Keratinocyte (primary cell): ENCODE measurements around the gene XYLT2. TPM values are rescaled to one million over a fixed set of nuclear protein-coding genes. Genes with fewer than 3 reads are reported as not detected.

Experiments used
- DNase-seq: peaks from one replicate; pipeline ENCODE4 v3.0.0-alpha.2; 2011; ENCODE audit warnings: low read depth, missing footprints, low spot score
- FAIRE-seq: peaks from 2 replicates; lab custom pipeline; 2011; peaks lifted over from hg19 to GRCh38; lab: Jason Lieb, UNC
- H2AFZ ChIP-seq: 2 replicates; pipeline ENCODE4 v1.6.0; 2012; ENCODE audit warnings: low read length, control low read depth, inconsistent platforms; ENCODE audit not compliant: control insufficient read depth
- H3K27ac ChIP-seq: 2 replicates; pipeline ENCODE4 v1.5.1; 2011; ENCODE audit warnings: low read length; ENCODE audit not compliant: control insufficient read depth, insufficient read depth
- H3K27me3 ChIP-seq: 3 replicates; pipeline ENCODE4 v1.6.0; 2011; ENCODE audit warnings: low read length; ENCODE audit not compliant: control insufficient read depth, insufficient read depth; ENCODE audit errors: extremely low read depth
- H3K36me3 ChIP-seq, 2 experiments: 2 replicates in 1 of 2; 3 replicates in 1 of 2; pipeline ENCODE4 v1.5.1; 2011; ENCODE audit warnings: low read length in 2 of 2, mild to moderate bottlenecking in 1 of 2; ENCODE audit not compliant: control insufficient read depth in 2 of 2, insufficient read depth in 2 of 2; ENCODE audit errors: extremely low read depth in 1 of 2
- H3K4me1 ChIP-seq: 3 replicates; pipeline ENCODE4 v1.5.1; 2011; ENCODE audit warnings: low read length; ENCODE audit not compliant: control insufficient read depth, insufficient read depth; ENCODE audit errors: extremely low read depth
- H3K4me2 ChIP-seq: 3 replicates; pipeline ENCODE4 v1.6.0; 2011; ENCODE audit warnings: low read depth, low read length; ENCODE audit not compliant: control insufficient read depth, insufficient read depth; ENCODE audit errors: extremely low read depth
- H3K4me3 ChIP-seq, 3 experiments: fragments of 200-600 bp in 1 of 3; sonication (generic) in 1 of 3; 2 replicates in 2 of 3; 3 replicates in 1 of 3; pipeline ENCODE4 v1.5.1; 2011 to 2016; ENCODE audit warnings: low read length in 3 of 3, mild to moderate bottlenecking in 3 of 3, control low read depth in 2 of 3, inconsistent platforms in 1 of 3, low read depth in 1 of 3, mixed read lengths in 1 of 3, mixed run types in 1 of 3, moderate library complexity in 1 of 3; ENCODE audit not compliant: control insufficient read depth in 2 of 3, insufficient read depth in 2 of 3; ENCODE audit errors: extremely low read depth in 1 of 3
- H3K79me2 ChIP-seq: 2 replicates; pipeline ENCODE4 v1.6.0; 2012; ENCODE audit warnings: low read length; ENCODE audit not compliant: control insufficient read depth, insufficient read depth
- H3K9ac ChIP-seq: 3 replicates; pipeline ENCODE4 v1.6.0; 2011; ENCODE audit warnings: low read length; ENCODE audit not compliant: control insufficient read depth, insufficient read depth; ENCODE audit errors: extremely low read depth
- H3K9me1 ChIP-seq: 3 replicates; pipeline ENCODE4 v1.6.0; 2011; ENCODE audit warnings: low read length; ENCODE audit not compliant: control insufficient read depth, insufficient read depth; ENCODE audit errors: extremely low read depth
- H3K9me3 ChIP-seq: 2 replicates; pipeline ENCODE4 v1.5.1; 2012; ENCODE audit warnings: low read depth, low read length; ENCODE audit not compliant: control insufficient read depth
- H4K20me1 ChIP-seq: 3 replicates; pipeline ENCODE4 v1.6.0; 2011; ENCODE audit warnings: low read length; ENCODE audit not compliant: control insufficient read depth, insufficient read depth; ENCODE audit errors: extremely low read depth
- EZH2 ChIP-seq: IDR thresholded peaks from one replicate; pipeline ENCODE4 v1.6.1; 2012; ENCODE audit warnings: inconsistent platforms, mild to moderate bottlenecking, low read length, moderate library complexity
- dilution Hi-C: fragments of 300-500 bp; cut with MboI; formaldehyde crosslinking; loops from one replicate; pipeline ENCODE4 v1.7.0; 2020; ENCODE audit warnings: low sequenced_read_pairs; ENCODE audit not compliant: extremely low pct_ligation_motif_present
- polyA plus RNA-seq, 5 experiments: library from polyadenylated mRNA; depleted of rRNA in 3 of 5; stranded (reverse) in 3 of 5; stranded (forward) in 1 of 5; unstranded in 1 of 5; fragments of >200 nt; gene quantifications; 1 replicate in 1 of 5; 2 replicates in 3 of 5; 3 replicates in 1 of 5; pipeline versions ENCODE4 v1.2.1 to v1.2.3, GENCODE V29; 2011 to 2012; ENCODE audit warnings: missing spikeins in 2 of 5, low read depth in 1 of 5, low replicate concordance in 1 of 5
- TF ChIP-seq, protein P1 (sequence below), 3 experiments: IDR thresholded peaks in 1 of 3; conservative IDR thresholded peaks in 1 of 3; optimal IDR thresholded peaks in 1 of 3; 2 replicates in 2 of 3; 3 replicates in 1 of 3; pipeline versions ENCODE3 to v1.5.1; 2011; ENCODE audit warnings: low read length in 3 of 3, mild to moderate bottlenecking in 3 of 3, moderate library complexity in 2 of 3, control low read depth in 1 of 3, inconsistent platforms in 1 of 3; ENCODE audit not compliant: insufficient read depth in 2 of 3; ENCODE audit errors: extremely low read depth in 1 of 3

XYLT2 gene
- polyA plus RNA-seq, 1 donor (not counting 4 experiments of a cell fraction or from before 2014, with no cell fraction given), result 15.3 TPM

GRCh38 chr17:50331085-50331791 is 14.7 kb upstream of the XYLT2 start:
- dilution Hi-C loops, result no loop called here
- no peaks in the 10 kb centered on the region for H3K9me1 ChIP-seq
- FAIRE-seq (no peak), DNase-seq (no peak)
- H3K79me2 ChIP-seq, result no peaks in the 10 kb centered on the region
- H3K9me3 ChIP-seq, result no peaks in the 10 kb centered on the region
- H3K4me1 ChIP-seq, result no peaks in the 10 kb centered on the region
- no peak overlapping the region for H2AFZ ChIP-seq
- H4K20me1 ChIP-seq, result no peaks in the 10 kb centered on the region
- no peaks in the 10 kb centered on the region for H3K36me3 ChIP-seq
- H3K4me3 ChIP-seq, result no peak overlapping the region
- H3K9ac ChIP-seq, result no peak overlapping the region
- TF ChIP-seq, protein P1, sequence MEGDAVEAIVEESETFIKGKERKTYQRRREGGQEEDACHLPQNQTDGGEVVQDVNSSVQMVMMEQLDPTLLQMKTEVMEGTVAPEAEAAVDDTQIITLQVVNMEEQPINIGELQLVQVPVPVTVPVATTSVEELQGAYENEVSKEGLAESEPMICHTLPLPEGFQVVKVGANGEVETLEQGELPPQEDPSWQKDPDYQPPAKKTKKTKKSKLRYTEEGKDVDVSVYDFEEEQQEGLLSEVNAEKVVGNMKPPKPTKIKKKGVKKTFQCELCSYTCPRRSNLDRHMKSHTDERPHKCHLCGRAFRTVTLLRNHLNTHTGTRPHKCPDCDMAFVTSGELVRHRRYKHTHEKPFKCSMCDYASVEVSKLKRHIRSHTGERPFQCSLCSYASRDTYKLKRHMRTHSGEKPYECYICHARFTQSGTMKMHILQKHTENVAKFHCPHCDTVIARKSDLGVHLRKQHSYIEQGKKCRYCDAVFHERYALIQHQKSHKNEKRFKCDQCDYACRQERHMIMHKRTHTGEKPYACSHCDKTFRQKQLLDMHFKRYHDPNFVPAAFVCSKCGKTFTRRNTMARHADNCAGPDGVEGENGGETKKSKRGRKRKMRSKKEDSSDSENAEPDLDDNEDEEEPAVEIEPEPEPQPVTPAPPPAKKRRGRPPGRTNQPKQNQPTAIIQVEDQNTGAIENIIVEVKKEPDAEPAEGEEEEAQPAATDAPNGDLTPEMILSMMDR (optimal IDR thresholded peaks at IDR 0.05 in 1 of 3, IDR thresholded peaks at IDR 0.05 in 1 of 3, conservative IDR thresholded peaks at IDR 0.05 in 1 of 3; ENCODE audit: extremely low read depth in 1 of 3, insufficient read depth in 2 of 3, low read length in 3 of 3), result no peak
- no peak for TF ChIP-seq EZH2
- no peaks in the 10 kb centered on the region for H3K27me3 ChIP-seq
- H3K27ac ChIP-seq, result no peak overlapping the region
- no peak overlapping the region for H3K4me2 ChIP-seq

DNA sequence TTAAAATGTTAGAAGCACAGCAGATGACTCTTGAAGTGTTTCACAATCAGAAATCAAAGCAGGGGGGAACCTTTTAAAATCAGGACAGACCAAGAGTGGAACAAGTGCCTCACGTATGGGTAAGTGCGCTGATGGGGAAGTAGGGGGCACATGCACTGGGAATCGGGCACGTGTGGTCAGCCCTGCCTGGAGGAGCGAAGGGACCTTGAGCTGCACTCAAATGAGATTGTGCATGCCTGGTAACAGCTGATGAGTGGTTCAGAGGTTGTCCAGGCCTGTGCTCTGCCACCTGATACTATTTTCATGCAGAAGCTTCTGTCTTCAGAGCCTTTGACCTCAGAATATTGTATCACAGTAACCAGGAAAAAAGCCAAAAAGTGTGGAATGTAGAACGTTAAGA is 13.7 kb upstream of the XYLT2 start:
- no peak overlapping the region for H3K27ac ChIP-seq
- no peak overlapping the region for H2AFZ ChIP-seq
- no peak overlapping the region for H3K4me3 ChIP-seq
- FAIRE-seq, result no peak
- H3K27me3 ChIP-seq, result no peaks in the 10 kb centered on the region
- no peak for TF ChIP-seq EZH2
- TF ChIP-seq, protein P1 (optimal IDR thresholded peaks at IDR 0.05 in 1 of 3, IDR thresholded peaks at IDR 0.05 in 1 of 3, conservative IDR thresholded peaks at IDR 0.05 in 1 of 3; ENCODE audit: extremely low read depth in 1 of 3, insufficient read depth in 2 of 3, low read length in 3 of 3), result no peak
- H3K9me1 ChIP-seq, result no peaks in the 10 kb centered on the region
- H3K9me3 ChIP-seq, result no peaks in the 10 kb centered on the region
- no peak overlapping the region for H3K4me2 ChIP-seq
- H3K9ac ChIP-seq, result no peak overlapping the region
- no peak for DNase-seq
- H3K79me2 ChIP-seq, result no peaks in the 10 kb centered on the region
- no peaks in the 10 kb centered on the region for H3K4me1 ChIP-seq
- H4K20me1 ChIP-seq, result no peaks in the 10 kb centered on the region
- dilution Hi-C loops, result no loop called here
- no peaks in the 10 kb centered on the region for H3K36me3 ChIP-seq
